ENCODE measurements around the gene TMEM200A.
A peak's percentile ranks its signal among the peaks of the same experiment; 100 is the strongest.

The TMEM200A gene

GRCh38 chr6:130377371-130377770 lies 11.6 kb downstream of the TMEM200A start:
- TF ChIP-seq, protein P1, sequence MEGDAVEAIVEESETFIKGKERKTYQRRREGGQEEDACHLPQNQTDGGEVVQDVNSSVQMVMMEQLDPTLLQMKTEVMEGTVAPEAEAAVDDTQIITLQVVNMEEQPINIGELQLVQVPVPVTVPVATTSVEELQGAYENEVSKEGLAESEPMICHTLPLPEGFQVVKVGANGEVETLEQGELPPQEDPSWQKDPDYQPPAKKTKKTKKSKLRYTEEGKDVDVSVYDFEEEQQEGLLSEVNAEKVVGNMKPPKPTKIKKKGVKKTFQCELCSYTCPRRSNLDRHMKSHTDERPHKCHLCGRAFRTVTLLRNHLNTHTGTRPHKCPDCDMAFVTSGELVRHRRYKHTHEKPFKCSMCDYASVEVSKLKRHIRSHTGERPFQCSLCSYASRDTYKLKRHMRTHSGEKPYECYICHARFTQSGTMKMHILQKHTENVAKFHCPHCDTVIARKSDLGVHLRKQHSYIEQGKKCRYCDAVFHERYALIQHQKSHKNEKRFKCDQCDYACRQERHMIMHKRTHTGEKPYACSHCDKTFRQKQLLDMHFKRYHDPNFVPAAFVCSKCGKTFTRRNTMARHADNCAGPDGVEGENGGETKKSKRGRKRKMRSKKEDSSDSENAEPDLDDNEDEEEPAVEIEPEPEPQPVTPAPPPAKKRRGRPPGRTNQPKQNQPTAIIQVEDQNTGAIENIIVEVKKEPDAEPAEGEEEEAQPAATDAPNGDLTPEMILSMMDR (conservative IDR thresholded peaks at IDR 0.05) = no peak
- no peak overlapping the region for H3K27ac ChIP-seq

DNA sequence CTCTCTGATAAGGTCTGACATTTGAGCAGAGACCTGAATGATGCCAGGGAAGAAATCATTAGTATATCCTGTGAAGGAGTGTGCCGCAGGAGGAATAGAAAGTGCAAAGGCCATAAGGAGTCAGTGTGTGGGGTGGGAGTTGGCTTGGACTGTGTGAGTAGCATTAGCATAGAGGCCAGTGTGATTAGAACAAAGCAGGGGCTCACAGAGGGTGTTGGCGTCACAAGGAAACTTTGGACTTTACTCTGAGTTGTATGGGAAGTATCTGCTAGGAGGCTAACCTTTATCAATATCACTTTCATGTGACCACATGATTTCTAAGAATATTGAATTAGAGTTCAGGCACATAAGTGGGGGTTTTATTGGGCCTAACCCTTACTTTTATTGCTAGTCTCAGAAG lies 12.1 kb downstream of the TMEM200A start:
- no peak overlapping the region for H3K27ac ChIP-seq
- TF ChIP-seq, protein P1 (conservative IDR thresholded peaks at IDR 0.05) = no peak

GRCh38 chr6:130379223-130379622 lies 13.4 kb downstream of the TMEM200A start:
- H3K27ac ChIP-seq = no peak overlapping the region
- TF ChIP-seq, protein P1 (conservative IDR thresholded peaks at IDR 0.05) = no peak

GRCh38 chr6:130381012-130381411 lies 15.2 kb downstream of the TMEM200A start:
- H3K27ac ChIP-seq = no peak overlapping the region
- TF ChIP-seq, protein P1 (conservative IDR thresholded peaks at IDR 0.05) = no peak

DNA sequence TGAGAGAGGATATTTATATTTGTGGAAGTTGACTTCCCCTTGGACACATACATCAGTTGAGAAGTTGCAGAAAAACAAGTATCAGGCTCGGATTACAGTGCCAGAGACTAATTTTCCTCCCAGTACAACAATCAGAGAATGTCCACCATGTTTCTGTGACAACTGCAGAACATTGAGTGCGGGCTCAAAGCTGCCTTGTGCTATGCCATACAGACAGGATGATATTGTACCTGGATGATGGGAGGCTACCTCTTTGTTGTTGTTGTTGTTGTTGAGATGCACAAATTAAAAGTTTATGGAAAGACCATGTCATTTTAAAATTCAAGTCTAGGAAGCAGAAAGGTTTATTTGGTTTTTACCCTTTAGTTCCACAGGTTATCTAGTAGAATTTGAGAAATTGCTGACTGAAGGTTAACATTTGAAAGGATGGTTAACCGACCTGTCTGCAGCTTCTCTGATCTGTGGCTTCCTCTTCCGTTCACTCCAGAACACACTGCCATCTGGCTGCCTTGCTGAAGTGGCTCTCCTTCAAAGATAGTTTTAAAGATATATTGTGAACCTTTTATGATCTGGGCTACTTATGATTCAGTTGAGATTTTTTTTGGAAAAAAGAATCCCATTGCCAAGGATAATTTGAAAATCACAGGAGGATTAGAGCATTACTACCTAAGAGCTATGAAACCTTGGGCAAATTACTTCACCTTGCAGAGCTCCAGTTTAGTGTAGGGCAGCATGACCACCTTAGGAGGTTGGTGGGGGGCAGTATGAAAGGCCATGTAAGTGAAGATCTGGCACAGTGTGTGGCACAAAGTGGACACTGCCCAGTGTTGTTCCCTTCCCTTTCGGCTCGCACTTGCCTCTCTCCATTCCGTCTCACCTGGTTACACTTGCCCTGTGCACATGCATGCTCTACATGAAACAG lies 15.9 kb downstream of the TMEM200A start:
- H3K27ac ChIP-seq = no peak overlapping the region
- TF ChIP-seq, protein P1 (conservative IDR thresholded peaks at IDR 0.05) = peak; percentile 15; the same call in 1 of the 2 replicates

DNA sequence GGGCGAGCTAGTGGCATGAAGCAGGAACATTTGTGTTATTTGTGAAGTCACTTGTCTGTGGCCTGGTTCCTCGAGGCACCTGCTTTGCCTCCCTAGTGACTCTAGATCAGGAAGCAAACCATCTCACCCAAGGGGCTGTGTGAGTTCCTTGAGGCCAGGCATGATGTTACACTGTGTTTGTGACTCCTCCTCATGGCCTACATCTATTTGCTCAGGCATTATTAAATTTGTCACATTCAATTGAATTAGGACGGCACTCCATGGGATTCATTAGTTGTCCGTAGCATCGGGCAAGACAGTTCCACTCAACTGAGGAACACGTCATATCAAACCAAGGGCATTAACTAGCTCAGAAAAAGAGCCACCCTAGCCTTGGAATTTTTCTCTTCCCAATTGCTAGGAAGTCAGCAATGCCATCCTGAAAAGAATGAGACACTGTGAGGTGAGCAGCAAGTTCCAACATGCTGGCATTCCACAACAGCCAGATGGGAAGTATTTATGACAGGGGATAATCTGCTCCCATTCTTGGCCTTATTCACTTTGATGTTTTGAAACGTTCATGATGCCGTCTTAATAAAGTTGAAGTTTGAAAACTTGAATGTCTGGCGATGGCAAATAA lies 17.2 kb downstream of the TMEM200A start:
- H3K27ac ChIP-seq = no peak overlapping the region
- TF ChIP-seq, protein P1 (conservative IDR thresholded peaks at IDR 0.05) = no peak

DNA sequence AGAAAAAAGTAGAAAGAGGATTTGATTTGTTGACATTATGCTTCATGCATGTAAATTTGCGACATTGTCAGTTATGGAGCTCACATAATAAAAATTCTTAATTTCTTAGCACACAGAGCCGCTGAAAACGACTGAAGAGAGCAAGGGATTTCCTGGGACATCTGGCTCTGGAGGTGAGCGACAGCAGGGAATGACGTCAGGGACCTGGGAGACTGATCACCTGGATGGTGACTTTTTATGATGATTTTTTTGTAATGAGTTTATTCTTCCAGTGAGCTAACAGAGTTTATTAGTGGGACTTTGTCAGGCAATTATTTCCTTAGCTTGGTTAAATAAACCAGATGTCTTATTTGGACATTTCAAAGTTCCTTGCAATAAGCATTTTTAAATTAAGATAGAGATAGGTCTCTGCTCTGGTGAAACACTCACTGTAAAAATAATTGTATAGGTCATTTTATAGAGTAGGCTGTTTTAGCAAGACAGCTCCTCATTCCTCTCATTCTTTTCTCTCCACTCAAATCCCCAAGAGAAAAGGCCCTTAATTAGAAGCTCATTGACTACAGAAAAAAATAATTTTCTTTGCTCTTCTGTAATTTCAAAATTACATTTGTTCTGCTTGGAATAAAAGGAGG lies 19.4 kb downstream of the TMEM200A start:
- TF ChIP-seq, protein P1 (conservative IDR thresholded peaks at IDR 0.05) = no peak

More for the DNA sequence above, 19.4 kb downstream of the TMEM200A start:
- no peak overlapping the region for H3K27ac ChIP-seq

Measured in VCaP (cell line).